NT2/D1 (cell line): ENCODE measurements around the gene TBK1.
"Not testable (repeated sequence)": the region's sequence is repeated elsewhere in the genome, so short reads cannot be mapped to it uniquely, and the experiment has no call there.

ENCODE experiments used
- DNase-seq: peaks from one replicate; pipeline ENCODE4 v3.0.0-alpha.2; 2011; ENCODE audit warnings: low read depth, low spot score
- H3K27me3 ChIP-seq: 2 replicates; pipeline ENCODE4 v1.6.0; 2011; ENCODE audit warnings: mild to moderate bottlenecking; ENCODE audit not compliant: insufficient read length, insufficient read depth
- H3K36me3 ChIP-seq: 2 replicates; pipeline ENCODE4 v1.6.1; 2011; ENCODE audit warnings: mild to moderate bottlenecking, low read length, mixed read lengths; ENCODE audit not compliant: insufficient read depth, insufficient read length
- H3K4me1 ChIP-seq: 2 replicates; pipeline ENCODE4 v1.5.1; 2011; ENCODE audit not compliant: insufficient read depth, insufficient read length
- H3K4me3 ChIP-seq: 2 replicates; pipeline ENCODE4 v1.5.1; 2011; ENCODE audit warnings: low read depth; ENCODE audit not compliant: insufficient read length
- H3K9ac ChIP-seq: 2 replicates; pipeline ENCODE4 v1.6.0; 2011; ENCODE audit warnings: low read depth; ENCODE audit not compliant: insufficient read length
- H3K9me3 ChIP-seq: 2 replicates; pipeline ENCODE4 v1.5.1; 2011; ENCODE audit warnings: mild to moderate bottlenecking, low read length; ENCODE audit not compliant: insufficient read depth
- SUZ12 ChIP-seq: IDR thresholded peaks from 2 replicates; pipeline ENCODE4 v1.6.1; 2011; ENCODE audit not compliant: insufficient read length, insufficient read depth; ENCODE audit errors: extremely low read depth
- YY1 ChIP-seq: IDR thresholded peaks from 2 replicates; pipeline ENCODE4 v1.6.1; 2011; ENCODE audit not compliant: insufficient read length, insufficient read depth
- ZNF274 ChIP-seq: IDR thresholded peaks from 2 replicates; pipeline ENCODE4 v1.6.1; 2011; ENCODE audit warnings: mild to moderate bottlenecking, low read depth, low read length

Gene TBK1

DNA sequence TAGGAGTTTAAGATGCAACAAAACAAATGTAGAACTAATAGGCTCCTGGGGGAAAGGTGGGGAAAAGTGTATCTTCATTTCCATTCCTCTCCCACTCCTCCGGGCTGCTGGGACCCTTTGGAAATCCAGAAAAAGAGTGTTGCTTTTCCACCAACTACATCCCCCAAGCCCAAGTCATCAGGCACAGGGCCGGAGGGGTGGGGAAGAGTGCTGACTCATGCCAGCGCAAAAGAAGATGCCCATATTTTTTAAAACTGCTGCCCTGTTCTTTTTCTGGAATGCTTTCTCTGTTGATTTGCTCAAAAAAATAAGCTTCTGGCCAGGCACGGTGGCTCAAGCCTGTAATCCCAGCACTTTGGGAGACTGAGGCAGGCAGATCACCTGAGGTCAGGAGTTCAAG is 70.9 kb downstream of the TBK1 start:
- DNase-seq = no peak
- no peaks in the 10 kb centered on the region for H3K36me3 ChIP-seq
- no peaks in the 10 kb centered on the region for H3K4me1 ChIP-seq
- no peaks in the 10 kb centered on the region for H3K9me3 ChIP-seq
- H3K4me3 ChIP-seq = no peak overlapping the region
- no peaks in the 10 kb centered on the region for H3K27me3 ChIP-seq
- no peak overlapping the region for H3K9ac ChIP-seq
- TF ChIP-seq YY1 (no peak), ZNF274 (no peak), SUZ12 (no peak)

GRCh38 chr12:64523565-64524444 is 71.9 kb downstream of the TBK1 start:
- not testable (repeated sequence) for H3K9me3 ChIP-seq, H3K4me3 ChIP-seq, H3K27me3 ChIP-seq, H3K9ac ChIP-seq, H3K4me1 ChIP-seq, DNase-seq, H3K36me3 ChIP-seq

- H3K9ac ChIP-seq = no peak overlapping the region
- TF ChIP-seq ZNF274 (no peak), SUZ12 (no peak), YY1 (no peak)
- no peaks in the 10 kb centered on the region for H3K27me3 ChIP-seq
- no peak for DNase-seq
- H3K4me3 ChIP-seq = no peak overlapping the region
- H3K4me1 ChIP-seq = no peaks in the 10 kb centered on the region
- no peaks in the 10 kb centered on the region for H3K9me3 ChIP-seq
- no peaks in the 10 kb centered on the region for H3K36me3 ChIP-seq
These were observed 73.7 kb downstream of the TBK1 start for GRCh38 chr12:64525461-64526160.

DNA sequence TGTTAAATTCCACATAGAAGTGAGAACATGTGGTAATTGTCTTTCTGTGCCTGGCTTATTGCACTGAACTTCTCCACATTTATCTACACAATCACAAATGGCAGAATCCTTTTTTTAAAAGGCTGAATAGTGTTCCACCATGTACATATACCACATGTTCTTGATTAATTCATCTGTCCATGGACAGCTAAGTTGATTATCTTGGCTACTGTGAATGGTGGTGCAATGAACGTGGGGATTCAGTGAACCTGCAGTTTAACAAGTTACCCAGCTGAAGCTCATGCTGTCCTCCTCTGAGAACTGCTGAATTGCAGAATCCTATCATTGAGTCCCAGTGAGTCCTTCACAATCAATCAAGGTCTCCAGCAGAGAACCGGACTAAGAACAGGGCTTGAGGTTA is 74.9 kb downstream of the TBK1 start:
- DNase-seq = no peak
- Histone ChIP-seq H3K36me3 (no peaks in the 10 kb centered on the region), H3K9me3 (no peaks in the 10 kb centered on the region), H3K4me1 (no peaks in the 10 kb centered on the region), H3K9ac (no peak overlapping the region), H3K27me3 (no peaks in the 10 kb centered on the region), H3K4me3 (no peak overlapping the region)
- TF ChIP-seq SUZ12 (no peak), ZNF274 (no peak), YY1 (no peak)

GRCh38 chr12:64528616-64529015 is 76.7 kb downstream of the TBK1 start:
- no peak overlapping the region for H3K9ac ChIP-seq
- no peak for DNase-seq

DNA sequence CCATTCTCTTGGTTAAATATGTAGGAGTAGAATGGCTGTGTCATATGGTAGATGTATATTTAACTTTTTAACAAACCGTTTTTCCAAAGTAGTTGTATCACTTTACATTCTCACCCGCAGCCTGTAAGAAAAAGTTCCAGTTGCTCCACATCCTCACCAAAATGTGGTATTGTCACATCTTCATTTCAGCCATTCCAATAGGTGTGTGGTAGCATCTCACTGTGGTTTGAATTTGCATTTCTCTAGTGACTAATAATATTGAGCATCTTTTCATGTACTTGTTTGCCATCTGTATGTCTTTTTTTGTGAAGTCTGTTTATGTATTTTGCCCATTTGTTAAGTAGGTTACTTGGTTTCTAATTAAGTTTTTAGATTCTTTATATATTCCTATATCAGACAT is 78.6 kb downstream of the TBK1 start:
- H3K4me1 ChIP-seq = peaks cover 4% of the 10 kb centered on the region
- TF ChIP-seq SUZ12 (no peak), ZNF274 (no peak), YY1 (no peak)
- no peak for DNase-seq
- no peaks in the 10 kb centered on the region for H3K27me3 ChIP-seq
- H3K36me3 ChIP-seq = no peaks in the 10 kb centered on the region
- H3K9ac ChIP-seq = no peak overlapping the region
- no peaks in the 10 kb centered on the region for H3K9me3 ChIP-seq
- H3K4me3 ChIP-seq = no peak overlapping the region

More at GRCh38 chr12:64528616-64529015, 76.7 kb downstream of the TBK1 start:
- Histone ChIP-seq H3K36me3 (no peaks in the 10 kb centered on the region), H3K9me3 (no peaks in the 10 kb centered on the region), H3K4me3 (no peak overlapping the region), H3K27me3 (no peaks in the 10 kb centered on the region), H3K4me1 (peaks cover 4% of the 10 kb centered on the region)
- no peak for TF ChIP-seq ZNF274
- no peak for TF ChIP-seq YY1
- no peak for TF ChIP-seq SUZ12

DNA sequence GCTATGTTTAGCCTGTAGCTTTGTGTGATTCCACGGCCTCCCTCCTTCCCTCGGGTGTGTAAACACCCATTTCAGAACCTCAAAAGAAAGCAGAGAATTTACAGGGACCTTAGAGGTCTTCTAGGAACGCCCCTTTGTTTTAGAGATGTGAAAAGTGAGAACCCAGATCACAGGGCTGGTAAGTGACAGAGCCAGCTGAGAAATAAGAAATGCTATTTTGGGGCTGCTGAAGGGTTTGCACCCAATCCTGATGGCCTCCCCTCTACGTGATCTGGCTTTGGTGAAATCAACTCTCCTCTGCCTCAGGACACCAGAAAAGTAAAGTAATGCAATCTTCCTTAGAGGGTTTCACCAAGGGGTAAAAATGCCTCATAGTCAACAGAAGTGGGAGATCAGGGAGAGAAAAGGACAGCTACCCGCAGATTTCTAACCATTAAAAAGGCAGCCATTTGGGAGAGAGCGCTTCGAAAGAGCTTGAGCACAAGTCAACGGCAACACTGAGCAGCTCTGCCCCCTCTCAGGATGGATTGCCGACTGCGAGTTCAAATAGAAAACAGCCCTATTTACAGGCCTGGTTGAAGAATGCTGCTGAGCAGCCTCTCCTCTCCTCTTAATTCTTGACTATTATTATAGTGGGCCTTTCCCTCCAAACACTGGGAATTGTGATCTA is 79.9 kb downstream of the TBK1 start:
- H3K27me3 ChIP-seq = no peaks in the 10 kb centered on the region
- TF ChIP-seq ZNF274 = no peak
- TF ChIP-seq YY1 = no peak
- TF ChIP-seq SUZ12 = no peak
- no peak for DNase-seq
- peaks cover 4% of the 10 kb centered on the region for H3K4me1 ChIP-seq
- no peaks in the 10 kb centered on the region for H3K36me3 ChIP-seq
- no peaks in the 10 kb centered on the region for H3K9me3 ChIP-seq
- H3K9ac ChIP-seq = no peak overlapping the region
- H3K4me3 ChIP-seq = no peak overlapping the region
